ENCODE data around the gene BLOC1S4. TPM values are rescaled to one million over a fixed set of nuclear protein-coding genes. Genes with fewer than 3 reads are reported as not detected.

The BLOC1S4 gene
- total and polyA plus RNA-seq, 2 experiments from 2014 or later: 23.9 to 35.2 TPM

DNA sequence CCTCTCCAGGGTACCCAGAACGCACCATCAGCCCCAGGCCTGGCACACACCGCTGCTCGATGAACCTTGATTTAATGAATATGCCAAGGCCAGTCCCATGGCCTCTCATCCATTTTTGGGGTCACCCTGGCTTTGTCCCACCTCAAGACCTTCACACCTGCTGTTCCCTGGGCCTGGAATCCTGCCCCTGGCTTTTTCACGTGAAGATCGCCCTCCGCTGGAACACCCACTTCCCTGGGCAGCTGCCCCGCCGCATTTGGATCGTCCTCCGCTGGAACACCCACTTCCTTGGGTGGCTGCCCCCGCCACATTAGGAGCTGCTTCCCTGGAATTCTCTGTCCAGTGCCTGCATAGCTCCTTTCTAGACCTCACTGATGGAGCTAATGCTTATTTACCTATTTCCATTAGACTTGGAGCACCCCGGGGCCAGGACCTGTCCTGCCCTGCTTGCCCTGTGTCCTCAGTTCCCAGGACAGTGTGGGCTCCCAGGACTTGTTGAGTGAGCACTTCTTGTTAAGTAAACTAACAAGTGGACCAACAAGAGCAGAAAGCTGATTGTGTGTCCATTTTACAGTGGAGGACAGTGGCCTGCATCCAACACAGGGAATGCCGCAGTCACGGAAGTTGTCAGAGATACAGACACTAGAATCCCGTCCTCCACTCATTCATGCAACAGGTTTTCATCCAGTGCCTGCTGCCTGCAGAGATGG lies 12.5 kb downstream of the BLOC1S4 start:
- no peak overlapping the region for H3K4me3 ChIP-seq
- peak overlapping the region; percentile 65; the same call in 1 of the 2 replicates for H3K4me2 ChIP-seq
- no peaks in the 10 kb centered on the region for H3K27me3 ChIP-seq (ENCODE audit: insufficient read depth)
- H3K4me3 Mint-ChIP-seq: no peak overlapping the region
- no peak overlapping the region for H3K27ac ChIP-seq (ENCODE audit: low read depth)
- no peaks in the 10 kb centered on the region for H3K79me2 ChIP-seq (replicated peaks; ENCODE audit: insufficient read depth)
- peaks cover 11% of the 10 kb centered on the region for H3K27me3 Mint-ChIP-seq (ENCODE audit: insufficient read depth, low read depth, poor library complexity)
- no peaks in the 10 kb centered on the region for H4K20me1 ChIP-seq (replicated peaks; ENCODE audit: insufficient read depth)
- H3K4me1 Mint-ChIP-seq: peaks cover 17% of the 10 kb centered on the region
- no peaks in the 10 kb centered on the region for H3K9me2 ChIP-seq (ENCODE audit: insufficient read depth)
- no peak for TF ChIP-seq NANOG (IDR thresholded peaks at IDR 0.05; ENCODE audit: borderline replicate concordance)
- TF ChIP-seq, protein P1, sequence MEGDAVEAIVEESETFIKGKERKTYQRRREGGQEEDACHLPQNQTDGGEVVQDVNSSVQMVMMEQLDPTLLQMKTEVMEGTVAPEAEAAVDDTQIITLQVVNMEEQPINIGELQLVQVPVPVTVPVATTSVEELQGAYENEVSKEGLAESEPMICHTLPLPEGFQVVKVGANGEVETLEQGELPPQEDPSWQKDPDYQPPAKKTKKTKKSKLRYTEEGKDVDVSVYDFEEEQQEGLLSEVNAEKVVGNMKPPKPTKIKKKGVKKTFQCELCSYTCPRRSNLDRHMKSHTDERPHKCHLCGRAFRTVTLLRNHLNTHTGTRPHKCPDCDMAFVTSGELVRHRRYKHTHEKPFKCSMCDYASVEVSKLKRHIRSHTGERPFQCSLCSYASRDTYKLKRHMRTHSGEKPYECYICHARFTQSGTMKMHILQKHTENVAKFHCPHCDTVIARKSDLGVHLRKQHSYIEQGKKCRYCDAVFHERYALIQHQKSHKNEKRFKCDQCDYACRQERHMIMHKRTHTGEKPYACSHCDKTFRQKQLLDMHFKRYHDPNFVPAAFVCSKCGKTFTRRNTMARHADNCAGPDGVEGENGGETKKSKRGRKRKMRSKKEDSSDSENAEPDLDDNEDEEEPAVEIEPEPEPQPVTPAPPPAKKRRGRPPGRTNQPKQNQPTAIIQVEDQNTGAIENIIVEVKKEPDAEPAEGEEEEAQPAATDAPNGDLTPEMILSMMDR (conservative IDR thresholded peaks at IDR 0.05; ENCODE audit: low read depth in 2 of 2): peak in 1 of 2 experiments; percentile 23; a peak in 2 of 4 replicates
- no peak for TF ChIP-seq STAT1 (IDR thresholded peaks at IDR 0.05; ENCODE audit: unreplicated experiment)
- DNase-seq (ENCODE audit: low spot score) (no peak), ATAC-seq (no peak)
- no peaks in the 10 kb centered on the region for H3K36me3 ChIP-seq (ENCODE audit: insufficient read depth)
- H3K27ac Mint-ChIP-seq: no peak overlapping the region
- H2AFZ ChIP-seq: peak overlapping the region; percentile 81
- no peaks in the 10 kb centered on the region; the same call in 1 of the 2 replicates for H3K4me1 ChIP-seq (ENCODE audit: insufficient read depth)
- no peaks in the 10 kb centered on the region for H3K36me3 Mint-ChIP-seq (ENCODE audit: low read depth)
- no peaks in the 10 kb centered on the region for H3K9me3 Mint-ChIP-seq
- peaks cover 9% of the 10 kb centered on the region for H3F3A ChIP-seq (replicated peaks; ENCODE audit: low read depth)

DNA sequence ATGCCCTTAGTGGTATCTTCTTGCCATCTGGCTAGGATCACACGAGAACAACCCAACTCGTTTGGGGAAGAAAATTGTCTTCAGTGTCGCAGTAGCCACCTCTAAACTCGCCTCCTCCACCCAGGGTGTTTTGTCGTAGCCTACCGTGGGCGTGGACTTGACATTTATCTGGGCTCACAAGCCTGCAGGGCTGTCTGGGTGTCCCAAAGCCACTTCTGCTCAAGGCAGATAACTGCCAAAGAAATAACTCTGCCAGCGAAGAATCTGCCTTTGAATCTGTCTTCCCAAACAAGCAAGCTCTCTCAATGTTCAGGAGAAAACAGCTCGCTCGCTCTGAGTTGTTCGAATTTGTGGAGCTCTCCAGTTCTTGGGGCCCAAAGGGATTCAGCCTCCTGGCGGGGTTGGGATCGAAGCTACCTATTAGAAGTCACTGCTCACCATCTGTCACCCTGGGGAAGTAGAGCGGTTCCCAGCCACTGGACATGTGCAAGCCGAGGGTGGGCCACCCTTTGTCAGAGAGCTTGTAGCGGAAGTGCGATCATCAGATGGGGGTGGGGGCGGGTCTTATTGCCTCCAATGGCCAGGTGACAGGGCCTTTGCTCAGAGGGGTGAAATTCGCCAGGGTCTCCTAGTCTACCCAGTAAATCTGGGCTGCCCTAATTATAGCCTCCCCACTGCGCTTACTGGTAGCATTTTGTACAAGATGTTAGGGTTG lies 14.8 kb downstream of the BLOC1S4 start:
- H3K27ac ChIP-seq (ENCODE audit: low read depth): no peak overlapping the region
- no peaks in the 10 kb centered on the region for H3K36me3 ChIP-seq (ENCODE audit: insufficient read depth)
- no peaks in the 10 kb centered on the region for H3K79me2 ChIP-seq (replicated peaks; ENCODE audit: insufficient read depth)
- H3K4me3 ChIP-seq: no peak overlapping the region
- peak; percentile 29 for DNase-seq (ENCODE audit: low spot score)
- ATAC-seq: no peak
- no peaks in the 10 kb centered on the region; the same call in 1 of the 2 replicates for H3K4me1 ChIP-seq (ENCODE audit: insufficient read depth)
- H3K4me3 Mint-ChIP-seq: no peak overlapping the region
- H3K27me3 ChIP-seq (ENCODE audit: insufficient read depth): no peaks in the 10 kb centered on the region
- H4K20me1 ChIP-seq (replicated peaks; ENCODE audit: insufficient read depth): no peaks in the 10 kb centered on the region
- no peak overlapping the region for H3K4me2 ChIP-seq
- peaks cover 5% of the 10 kb centered on the region for H3K27me3 Mint-ChIP-seq (ENCODE audit: insufficient read depth, low read depth, poor library complexity)
- no peak overlapping the region for H3K27ac Mint-ChIP-seq
- no peaks in the 10 kb centered on the region for H3K36me3 Mint-ChIP-seq (ENCODE audit: low read depth)
- H2AFZ ChIP-seq: peak overlapping the region; percentile 83
- H3F3A ChIP-seq (replicated peaks; ENCODE audit: low read depth): peaks cover 5% of the 10 kb centered on the region
- no peaks in the 10 kb centered on the region for H3K9me3 Mint-ChIP-seq
- H3K9me2 ChIP-seq (ENCODE audit: insufficient read depth): no peaks in the 10 kb centered on the region
- no peak for TF ChIP-seq ZNF114 (CRISPR knock-in tag; IDR thresholded peaks at IDR 0.05)
- no peak for TF ChIP-seq ZNF331 (CRISPR knock-in tag; IDR thresholded peaks at IDR 0.05; ENCODE audit: low read depth)
- TF ChIP-seq STAT1 (IDR thresholded peaks at IDR 0.05; ENCODE audit: unreplicated experiment): no peak
- TF ChIP-seq EZH2 (IDR thresholded peaks at IDR 0.05; ENCODE audit: low read depth, unreplicated experiment): no peak
- TF ChIP-seq, protein P1 (conservative IDR thresholded peaks at IDR 0.05; ENCODE audit: low read depth in 2 of 2): no peak
- peaks cover 17% of the 10 kb centered on the region for H3K4me1 Mint-ChIP-seq

Measured in GM23338 (cell line).